Hepatocyte (in vitro differentiated cells): ENCODE measurements around the gene NUPR1.

ENCODE experiments used
- EZH2 ChIP-seq: fragments of 200-600 bp; sonication (generic); IDR thresholded peaks from 2 replicates; pipeline ENCODE4 v1.6.1; 2016; ENCODE audit warnings: antibody characterized with exemption, mild to moderate bottlenecking, borderline replicate concordance
- TF ChIP-seq, protein P1 (sequence below): fragments of 200-600 bp; sonication (generic); IDR thresholded peaks from 2 replicates; pipeline ENCODE4 v1.5.1; 2016; ENCODE audit warnings: antibody characterized with exemption, mild to moderate bottlenecking; ENCODE audit not compliant: poor library complexity

DNA sequence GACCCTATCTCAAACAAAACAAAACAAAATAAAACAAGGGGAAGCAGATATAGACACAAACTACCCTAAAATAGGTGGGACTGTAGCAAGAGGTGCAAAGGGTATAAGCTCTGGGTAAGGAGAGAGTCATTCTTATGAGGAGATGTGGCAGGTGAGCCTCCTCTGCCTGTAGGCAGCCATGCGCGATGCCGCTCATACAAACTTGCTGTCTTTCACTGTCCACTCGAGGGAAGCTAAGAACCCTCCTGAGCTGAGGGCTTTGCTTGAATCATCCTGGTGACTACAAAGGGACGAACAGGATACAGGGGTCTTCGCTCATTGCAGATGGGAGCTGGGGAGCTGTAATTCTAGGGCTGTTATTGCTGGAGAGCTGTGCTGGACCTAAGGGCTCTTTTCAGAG is 17.3 kb downstream of the NUPR1 start:
- TF ChIP-seq EZH2 = no peak
- TF ChIP-seq, protein P1, sequence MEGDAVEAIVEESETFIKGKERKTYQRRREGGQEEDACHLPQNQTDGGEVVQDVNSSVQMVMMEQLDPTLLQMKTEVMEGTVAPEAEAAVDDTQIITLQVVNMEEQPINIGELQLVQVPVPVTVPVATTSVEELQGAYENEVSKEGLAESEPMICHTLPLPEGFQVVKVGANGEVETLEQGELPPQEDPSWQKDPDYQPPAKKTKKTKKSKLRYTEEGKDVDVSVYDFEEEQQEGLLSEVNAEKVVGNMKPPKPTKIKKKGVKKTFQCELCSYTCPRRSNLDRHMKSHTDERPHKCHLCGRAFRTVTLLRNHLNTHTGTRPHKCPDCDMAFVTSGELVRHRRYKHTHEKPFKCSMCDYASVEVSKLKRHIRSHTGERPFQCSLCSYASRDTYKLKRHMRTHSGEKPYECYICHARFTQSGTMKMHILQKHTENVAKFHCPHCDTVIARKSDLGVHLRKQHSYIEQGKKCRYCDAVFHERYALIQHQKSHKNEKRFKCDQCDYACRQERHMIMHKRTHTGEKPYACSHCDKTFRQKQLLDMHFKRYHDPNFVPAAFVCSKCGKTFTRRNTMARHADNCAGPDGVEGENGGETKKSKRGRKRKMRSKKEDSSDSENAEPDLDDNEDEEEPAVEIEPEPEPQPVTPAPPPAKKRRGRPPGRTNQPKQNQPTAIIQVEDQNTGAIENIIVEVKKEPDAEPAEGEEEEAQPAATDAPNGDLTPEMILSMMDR = no peak
